Progenitor cell of endocrine pancreas (in vitro differentiated cells): ENCODE data around the gene AMOTL2. TPM values are rescaled to one million over a fixed set of nuclear protein-coding genes. Genes with fewer than 3 reads are reported as not detected.

Experiments used
- DNase-seq: peaks from one replicate; pipeline ENCODE4 v3.0.0; 2021; ENCODE audit warnings: low spot score; ENCODE audit not compliant: unreplicated experiment
- H3K27ac Mint-ChIP-seq: 2 replicates; pipeline ENCODE4 v1.8.0; 2021; ENCODE audit warnings: mild to moderate bottlenecking, moderate library complexity, mixed read lengths
- H3K27me3 Mint-ChIP-seq: 2 replicates; pipeline ENCODE4 v1.8.0; 2021; ENCODE audit warnings: mixed read lengths
- H3K36me3 Mint-ChIP-seq: 2 replicates; pipeline ENCODE4 v1.8.0; 2022; ENCODE audit warnings: mixed read lengths; ENCODE audit not compliant: insufficient read depth
- H3K4me1 Mint-ChIP-seq: 2 replicates; pipeline ENCODE4 v1.8.0; 2021; ENCODE audit warnings: low read depth, mixed read lengths
- H3K4me3 Mint-ChIP-seq: 2 replicates; pipeline ENCODE4 v1.8.0; 2021; ENCODE audit warnings: low read depth, mild to moderate bottlenecking, moderate library complexity, mixed read lengths
- H3K9me3 Mint-ChIP-seq: 2 replicates; pipeline ENCODE4 v1.8.0; 2021; ENCODE audit warnings: low read depth, mixed read lengths
- total RNA-seq: library from RNA; stranded (reverse); gene quantifications from 2 replicates; pipeline ENCODE4 v1.2.1, GENCODE V29; 2021
- TF ChIP-seq, protein P1 (sequence below): fragments of 200-600 bp; sonication (generic); IDR thresholded peaks from one replicate; pipeline ENCODE4 v1.5.0; 2021; ENCODE audit warnings: antibody characterized with exemption, mild to moderate bottlenecking; ENCODE audit not compliant: unreplicated experiment

The AMOTL2 gene
- total RNA-seq, 1 donor from 2014 or later: 94.4 TPM

- Mint-ChIP-seq H3K27ac (no peak overlapping the region), H3K4me1 (peaks cover 10% of the 10 kb centered on the region)
Measured at GRCh38 chr3:134380249-134380648, 6.0 kb upstream of the AMOTL2 start.

GRCh38 chr3:134378818-134379217 is 4.6 kb upstream of the AMOTL2 start:
- DNase-seq: no peak
- Mint-ChIP-seq H3K4me1 (peaks cover 13% of the 10 kb centered on the region), H3K4me3 (no peak overlapping the region), H3K27ac (no peak overlapping the region), H3K9me3 (no peaks in the 10 kb centered on the region), H3K27me3 (peaks cover 32% of the 10 kb centered on the region), H3K36me3 (no peaks in the 10 kb centered on the region)
- TF ChIP-seq, protein P1, sequence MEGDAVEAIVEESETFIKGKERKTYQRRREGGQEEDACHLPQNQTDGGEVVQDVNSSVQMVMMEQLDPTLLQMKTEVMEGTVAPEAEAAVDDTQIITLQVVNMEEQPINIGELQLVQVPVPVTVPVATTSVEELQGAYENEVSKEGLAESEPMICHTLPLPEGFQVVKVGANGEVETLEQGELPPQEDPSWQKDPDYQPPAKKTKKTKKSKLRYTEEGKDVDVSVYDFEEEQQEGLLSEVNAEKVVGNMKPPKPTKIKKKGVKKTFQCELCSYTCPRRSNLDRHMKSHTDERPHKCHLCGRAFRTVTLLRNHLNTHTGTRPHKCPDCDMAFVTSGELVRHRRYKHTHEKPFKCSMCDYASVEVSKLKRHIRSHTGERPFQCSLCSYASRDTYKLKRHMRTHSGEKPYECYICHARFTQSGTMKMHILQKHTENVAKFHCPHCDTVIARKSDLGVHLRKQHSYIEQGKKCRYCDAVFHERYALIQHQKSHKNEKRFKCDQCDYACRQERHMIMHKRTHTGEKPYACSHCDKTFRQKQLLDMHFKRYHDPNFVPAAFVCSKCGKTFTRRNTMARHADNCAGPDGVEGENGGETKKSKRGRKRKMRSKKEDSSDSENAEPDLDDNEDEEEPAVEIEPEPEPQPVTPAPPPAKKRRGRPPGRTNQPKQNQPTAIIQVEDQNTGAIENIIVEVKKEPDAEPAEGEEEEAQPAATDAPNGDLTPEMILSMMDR: no peak

More at GRCh38 chr3:134380249-134380648, 6.0 kb upstream of the AMOTL2 start:
- TF ChIP-seq, protein P1: no peak
- Mint-ChIP-seq H3K36me3 (no peaks in the 10 kb centered on the region), H3K4me3 (no peak overlapping the region), H3K9me3 (no peaks in the 10 kb centered on the region), H3K27me3 (peaks cover 32% of the 10 kb centered on the region)
- DNase-seq: no peak

DNA sequence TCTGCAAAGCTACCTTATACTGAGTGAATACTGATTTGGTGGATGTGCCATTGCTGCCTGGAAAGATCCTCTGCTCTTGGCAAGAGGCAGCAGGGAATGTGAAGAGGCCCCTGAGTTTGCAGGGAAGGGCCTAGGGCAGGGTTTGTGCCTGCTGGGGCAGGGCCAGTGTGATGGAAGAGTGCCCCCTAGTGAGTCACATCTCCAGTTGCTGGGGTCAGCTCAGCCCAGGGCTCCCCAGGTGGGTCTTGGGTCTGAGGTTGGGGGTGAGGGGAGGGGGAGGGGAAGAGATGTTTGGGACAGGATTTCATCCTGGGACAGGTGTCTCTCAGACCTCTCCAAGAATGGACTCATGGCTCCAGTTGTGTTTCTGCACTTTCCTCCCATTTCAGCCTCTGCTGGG is 4.1 kb upstream of the AMOTL2 start:
- H3K4me3 Mint-ChIP-seq: no peak overlapping the region
- H3K27me3 Mint-ChIP-seq: peaks cover 32% of the 10 kb centered on the region
- no peak for DNase-seq
- H3K4me1 Mint-ChIP-seq: peaks cover 13% of the 10 kb centered on the region
- TF ChIP-seq, protein P1: peak; percentile 40
- H3K36me3 Mint-ChIP-seq: no peaks in the 10 kb centered on the region
- no peaks in the 10 kb centered on the region for H3K9me3 Mint-ChIP-seq
- no peak overlapping the region for H3K27ac Mint-ChIP-seq

DNA sequence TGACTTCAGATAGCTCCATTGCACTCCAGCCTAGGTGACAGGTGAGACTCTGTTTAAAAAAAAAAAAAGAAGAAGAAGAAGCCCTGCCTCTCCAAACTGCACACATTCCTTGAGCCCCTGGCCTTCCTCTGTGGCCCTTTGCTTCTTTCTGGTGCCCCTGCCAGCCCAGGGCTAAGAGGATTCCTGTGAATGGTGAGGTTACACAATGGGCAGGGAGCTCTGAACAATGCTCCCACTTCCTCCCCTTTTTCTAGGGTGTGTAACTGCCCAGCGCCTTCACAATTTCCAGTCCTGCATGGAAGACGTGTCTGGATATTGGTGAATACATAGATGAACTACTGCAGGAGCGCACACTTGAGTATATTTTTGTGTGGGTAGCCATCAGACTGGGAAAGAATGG is 3.6 kb upstream of the AMOTL2 start:
- H3K27me3 Mint-ChIP-seq: peaks cover 32% of the 10 kb centered on the region
- no peak overlapping the region for H3K4me3 Mint-ChIP-seq
- no peak overlapping the region for H3K27ac Mint-ChIP-seq
- no peak for DNase-seq
- H3K36me3 Mint-ChIP-seq: no peaks in the 10 kb centered on the region
- TF ChIP-seq, protein P1: no peak
- H3K9me3 Mint-ChIP-seq: no peaks in the 10 kb centered on the region
- peaks cover 14% of the 10 kb centered on the region for H3K4me1 Mint-ChIP-seq

- no peak overlapping the region for H3K4me3 Mint-ChIP-seq
- peaks cover 28% of the 10 kb centered on the region for H3K27me3 Mint-ChIP-seq
- H3K36me3 Mint-ChIP-seq: peaks cover 1% of the 10 kb centered on the region
- no peak for DNase-seq
- no peak overlapping the region for H3K27ac Mint-ChIP-seq
- H3K4me1 Mint-ChIP-seq: peaks cover 22% of the 10 kb centered on the region
- no peaks in the 10 kb centered on the region for H3K9me3 Mint-ChIP-seq
- TF ChIP-seq, protein P1: no peak
Measured at GRCh38 chr3:134376786-134377426, 2.7 kb upstream of the AMOTL2 start.
